ENCODE measurements around the gene NAA10. TPM values are rescaled to one million over a fixed set of nuclear protein-coding genes. Genes with fewer than 3 reads are reported as not detected.

The NAA10 gene
- total and polyA plus RNA-seq, 2 of the 13 experiments (the other 11 are each of a cell fraction or from before 2014, with no cell fraction given) = 49.2 to 51.7 TPM

DNA sequence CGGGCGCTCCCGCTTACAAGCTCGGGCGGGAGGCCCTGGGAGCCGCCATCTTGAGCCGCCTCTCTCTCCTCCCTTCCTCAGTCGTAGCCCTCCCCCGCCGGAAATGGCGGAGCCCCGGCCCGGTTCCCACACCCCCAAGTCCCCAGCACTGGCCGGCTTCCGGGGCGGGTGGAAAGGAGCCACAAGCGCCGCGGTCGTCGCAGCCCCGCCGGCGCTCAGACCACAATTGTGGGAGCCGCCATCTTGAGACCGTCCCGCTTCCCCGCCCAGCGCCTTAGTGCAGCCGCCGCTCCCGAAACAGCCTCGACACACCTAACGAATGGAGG is 36.2 kb upstream of the NAA10 start (continued):
- TF ChIP-seq SSRP1 (CRISPR knock-in tag; IDR thresholded peaks at IDR 0.05) (no peak), MBNL3 (CRISPR knock-in tag; conservative IDR thresholded peaks at IDR 0.05) (no peak), ZNF382 (CRISPR knock-in tag; IDR thresholded peaks at IDR 0.05; ENCODE audit: borderline replicate concordance) (no peak), YY1 (IDR thresholded peaks at IDR 0.05; ENCODE audit: insufficient read depth, insufficient replicate concordance, low read depth, low read length) (peak; percentile 63), RBFOX2 (IDR thresholded peaks at IDR 0.05; ENCODE audit: low read depth, low read length) (peak; percentile 72), RELA (CRISPR knock-in tag; IDR thresholded peaks at IDR 0.05) (no peak), TP53 (CRISPR knock-in tag; conservative IDR thresholded peaks at IDR 0.05) (no peak), ZNF10 (CRISPR knock-in tag; IDR thresholded peaks at IDR 0.05; ENCODE audit: borderline replicate concordance, low read depth) (no peak), ZNF263 (CRISPR knock-in tag; IDR thresholded peaks at IDR 0.05) (no peak), ZFP41 (CRISPR knock-in tag; IDR thresholded peaks at IDR 0.05; ENCODE audit: borderline replicate concordance) (no peak), SP2 (CRISPR knock-in tag; IDR thresholded peaks at IDR 0.05) (peak; percentile 34), PRMT3 (CRISPR knock-in tag; IDR thresholded peaks at IDR 0.05; ENCODE audit: borderline replicate concordance, low read depth) (no peak), ZBTB40 (IDR thresholded peaks at IDR 0.05) (peak; percentile 27; the same call in 1 of the 2 replicates), ZBTB40 (CRISPR knock-in tag; IDR thresholded peaks at IDR 0.05) (no peak), KMT2A (CRISPR knock-in tag; IDR thresholded peaks at IDR 0.05) (no peak), ZNF746 (CRISPR knock-in tag; IDR thresholded peaks at IDR 0.05) (no peak), ZNF317 (CRISPR knock-in tag; IDR thresholded peaks at IDR 0.05) (no peak), SNRNP70 (IDR thresholded peaks at IDR 0.05; ENCODE audit: low read depth, low read length) (no peak), KDM4B (CRISPR knock-in tag; IDR thresholded peaks at IDR 0.05) (no peak)
- TF ChIP-seq, protein P1, sequence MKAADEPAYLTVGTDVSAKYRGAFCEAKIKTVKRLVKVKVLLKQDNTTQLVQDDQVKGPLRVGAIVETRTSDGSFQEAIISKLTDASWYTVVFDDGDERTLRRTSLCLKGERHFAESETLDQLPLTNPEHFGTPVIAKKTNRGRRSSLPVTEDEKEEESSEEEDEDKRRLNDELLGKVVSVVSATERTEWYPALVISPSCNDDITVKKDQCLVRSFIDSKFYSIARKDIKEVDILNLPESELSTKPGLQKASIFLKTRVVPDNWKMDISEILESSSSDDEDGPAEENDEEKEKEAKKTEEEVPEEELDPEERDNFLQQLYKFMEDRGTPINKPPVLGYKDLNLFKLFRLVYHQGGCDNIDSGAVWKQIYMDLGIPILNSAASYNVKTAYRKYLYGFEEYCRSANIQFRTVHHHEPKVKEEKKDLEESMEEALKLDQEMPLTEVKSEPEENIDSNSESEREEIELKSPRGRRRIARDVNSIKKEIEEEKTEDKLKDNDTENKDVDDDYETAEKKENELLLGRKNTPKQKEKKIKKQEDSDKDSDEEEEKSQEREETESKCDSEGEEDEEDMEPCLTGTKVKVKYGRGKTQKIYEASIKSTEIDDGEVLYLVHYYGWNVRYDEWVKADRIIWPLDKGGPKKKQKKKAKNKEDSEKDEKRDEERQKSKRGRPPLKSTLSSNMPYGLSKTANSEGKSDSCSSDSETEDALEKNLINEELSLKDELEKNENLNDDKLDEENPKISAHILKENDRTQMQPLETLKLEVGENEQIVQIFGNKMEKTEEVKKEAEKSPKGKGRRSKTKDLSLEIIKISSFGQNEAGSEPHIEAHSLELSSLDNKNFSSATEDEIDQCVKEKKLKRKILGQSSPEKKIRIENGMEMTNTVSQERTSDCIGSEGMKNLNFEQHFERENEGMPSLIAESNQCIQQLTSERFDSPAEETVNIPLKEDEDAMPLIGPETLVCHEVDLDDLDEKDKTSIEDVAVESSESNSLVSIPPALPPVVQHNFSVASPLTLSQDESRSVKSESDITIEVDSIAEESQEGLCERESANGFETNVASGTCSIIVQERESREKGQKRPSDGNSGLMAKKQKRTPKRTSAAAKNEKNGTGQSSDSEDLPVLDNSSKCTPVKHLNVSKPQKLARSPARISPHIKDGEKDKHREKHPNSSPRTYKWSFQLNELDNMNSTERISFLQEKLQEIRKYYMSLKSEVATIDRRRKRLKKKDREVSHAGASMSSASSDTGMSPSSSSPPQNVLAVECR (CRISPR knock-in tag; IDR thresholded peaks at IDR 0.05; ENCODE audit: borderline replicate concordance) = peak; percentile 32; the same call in 1 of the 2 replicates
